Loucy (cell line): ENCODE measurements around the gene KCTD6.

Experiments
- H2AFZ ChIP-seq: fragments of 200-600 bp; sonication (generic); 2 replicates; pipeline ENCODE4 v1.6.0; 2016; ENCODE audit warnings: antibody characterized with exemption, mild to moderate bottlenecking, low read length, moderate library complexity
- H3F3A ChIP-seq: fragments of 200-600 bp; 2 replicates; pipeline ENCODE4 v1.6.0; 2016; ENCODE audit warnings: antibody characterized with exemption, low read depth, mild to moderate bottlenecking
- H3K27me3 ChIP-seq: fragments of 200-600 bp; sonication (generic); 2 replicates; pipeline ENCODE4 v1.6.1; 2014; ENCODE audit warnings: low read length, mild to moderate bottlenecking; ENCODE audit not compliant: insufficient read depth, poor library complexity, severe bottlenecking
- H3K36me3 ChIP-seq: fragments of 200-600 bp; sonication (generic); 2 replicates; pipeline ENCODE4 v1.6.1; 2016; ENCODE audit warnings: low read length; ENCODE audit not compliant: insufficient read depth
- H3K4me1 ChIP-seq: fragments of 200-600 bp; sonication (generic); 2 replicates; pipeline ENCODE4 v1.5.1; 2014; ENCODE audit warnings: low read length, mild to moderate bottlenecking; ENCODE audit not compliant: insufficient read depth, poor library complexity, severe bottlenecking
- H3K4me2 ChIP-seq: fragments of 200-600 bp; sonication (generic); 2 replicates; pipeline ENCODE4 v1.6.0; 2014; ENCODE audit warnings: antibody characterized with exemption, low read length, low read depth, mild to moderate bottlenecking; ENCODE audit not compliant: poor library complexity, severe bottlenecking
- H3K4me3 ChIP-seq: fragments of 200-600 bp; sonication (generic); 2 replicates; pipeline ENCODE4 v1.5.1; 2014; ENCODE audit warnings: low read length, mild to moderate bottlenecking, mixed read lengths; ENCODE audit not compliant: poor library complexity, severe bottlenecking
- H3K79me2 ChIP-seq: fragments of 200-600 bp; sonication (generic); 2 replicates; pipeline ENCODE4 v1.6.1; 2014; ENCODE audit warnings: low read length; ENCODE audit not compliant: insufficient read depth
- H3K9ac ChIP-seq: fragments of 200-600 bp; sonication (generic); 2 replicates; pipeline ENCODE4 v1.6.0; 2014; ENCODE audit warnings: mild to moderate bottlenecking, low read depth, low read length, moderate library complexity; ENCODE audit not compliant: poor library complexity, severe bottlenecking
- H3K9me2 ChIP-seq: fragments of 200-600 bp; sonication (generic); replicated peaks from 2 replicates; pipeline ENCODE4 v1.6.1; 2016; ENCODE audit warnings: low read depth, low read length, mixed read lengths
- H3K9me3 ChIP-seq: fragments of 200-600 bp; sonication (generic); 2 replicates; pipeline ENCODE4 v1.6.1; 2014; ENCODE audit warnings: mild to moderate bottlenecking, antibody characterized with exemption, low read length, low read depth; ENCODE audit not compliant: insufficient read depth
- H4K20me1 ChIP-seq: fragments of 200-600 bp; sonication (generic); 2 replicates; pipeline ENCODE4 v1.6.0; 2014; ENCODE audit warnings: antibody characterized with exemption, low read length, mild to moderate bottlenecking; ENCODE audit not compliant: insufficient read depth, poor library complexity, severe bottlenecking
- CTCF ChIP-seq: fragments of 200-600 bp; sonication (generic); conservative IDR thresholded peaks from 2 replicates; pipeline ENCODE4 v1.5.1; 2014; ENCODE audit warnings: mild to moderate bottlenecking, antibody characterized with exemption, low read length
- EZH2phosphoT487 ChIP-seq: fragments of 200-600 bp; IDR thresholded peaks from 2 replicates; pipeline ENCODE4 v1.6.1; 2018; ENCODE audit warnings: antibody characterized with exemption, mild to moderate bottlenecking, moderate library complexity, borderline replicate concordance

The KCTD6 gene

GRCh38 chr3:58464866-58465265 is 27.0 kb upstream of the KCTD6 start:
- H3K4me2 ChIP-seq = no peak overlapping the region
- TF ChIP-seq EZH2phosphoT487 (no peak), CTCF (no peak)

GRCh38 chr3:58466899-58467563 is 24.9 kb upstream of the KCTD6 start:
- H3K4me3 ChIP-seq = no peak overlapping the region
- no peaks in the 10 kb centered on the region for H3K9me3 ChIP-seq
- peaks cover 15% of the 10 kb centered on the region for H3K4me1 ChIP-seq
- H3K4me2 ChIP-seq = no peak overlapping the region
- no peak overlapping the region for H2AFZ ChIP-seq
- H3K79me2 ChIP-seq = no peaks in the 10 kb centered on the region
- H4K20me1 ChIP-seq = no peaks in the 10 kb centered on the region
- no peaks in the 10 kb centered on the region for H3K27me3 ChIP-seq
- TF ChIP-seq EZH2phosphoT487 (no peak), CTCF (no peak)
- no peak overlapping the region for H3K9ac ChIP-seq
- no peaks in the 10 kb centered on the region for H3K9me2 ChIP-seq
- peaks cover 5% of the 10 kb centered on the region; the same call in 1 of the 2 replicates for H3F3A ChIP-seq
- no peaks in the 10 kb centered on the region for H3K36me3 ChIP-seq

More at GRCh38 chr3:58464866-58465265, 27.0 kb upstream of the KCTD6 start:
- Histone ChIP-seq H3K4me1 (no peaks in the 10 kb centered on the region), H3K4me3 (no peak overlapping the region), H2AFZ (no peak overlapping the region), H3K36me3 (no peaks in the 10 kb centered on the region), H3F3A (no peaks in the 10 kb centered on the region), H3K9me2 (no peaks in the 10 kb centered on the region), H3K9me3 (no peaks in the 10 kb centered on the region), H3K9ac (no peak overlapping the region), H3K79me2 (no peaks in the 10 kb centered on the region), H4K20me1 (no peaks in the 10 kb centered on the region), H3K27me3 (no peaks in the 10 kb centered on the region)

- Histone ChIP-seq H3K9me2 (no peaks in the 10 kb centered on the region), H3K4me1 (peaks cover 19% of the 10 kb centered on the region), H3K79me2 (no peaks in the 10 kb centered on the region), H2AFZ (no peak overlapping the region), H3K27me3 (no peaks in the 10 kb centered on the region), H3F3A (peaks cover 5% of the 10 kb centered on the region; the same call in 1 of the 2 replicates), H3K4me2 (no peak overlapping the region), H3K36me3 (no peaks in the 10 kb centered on the region), H3K9ac (no peak overlapping the region), H3K9me3 (no peaks in the 10 kb centered on the region), H4K20me1 (no peaks in the 10 kb centered on the region), H3K4me3 (no peak overlapping the region)
- no peak for TF ChIP-seq EZH2phosphoT487
- TF ChIP-seq CTCF = no peak
These were observed 22.8 kb upstream of the KCTD6 start for GRCh38 chr3:58469096-58469495.
